Aorta (tissue), 5 donors: Measurements from ENCODE around the gene SLC39A11. TPM values are rescaled to one million over a fixed set of nuclear protein-coding genes. Genes with fewer than 3 reads are reported as not detected.

Source experiments
- ATAC-seq: fragments of 200-7000 bp; cut with Tn5 transposase; one replicate; pipeline ENCODE4 v1.9.1; 2022; ENCODE audit warnings: moderate library complexity; ENCODE audit not compliant: low FRiP score
- DNase-seq, 2 donors: peaks; one replicate each; pipeline ENCODE4 v3.0.0-alpha.2; 2020
- H3K27ac ChIP-seq, 2 donors: one replicate each; pipeline ENCODE4 v1.5.1; 2013; ENCODE audit warnings: low read length in 2 of 2, mild to moderate bottlenecking in 2 of 2, moderate library complexity in 2 of 2, control low read depth in 1 of 2, inconsistent platforms in 1 of 2, low read depth in 1 of 2
- H3K27me3 ChIP-seq, 2 donors: one replicate each; pipeline ENCODE4 v1.6.1; 2013; ENCODE audit warnings: control low read depth in 1 of 2, low read length in 1 of 2, mild to moderate bottlenecking in 1 of 2, moderate library complexity in 1 of 2; ENCODE audit not compliant: insufficient read depth in 2 of 2, control insufficient read depth in 1 of 2
- H3K36me3 ChIP-seq, 2 donors: one replicate each; pipeline ENCODE4 v1.6.1; 2013; ENCODE audit warnings: control low read depth in 1 of 2, low read length in 1 of 2, mild to moderate bottlenecking in 1 of 2; ENCODE audit not compliant: insufficient read depth in 2 of 2, control insufficient read depth in 1 of 2
- H3K4me1 ChIP-seq, 2 donors: one replicate each; pipeline ENCODE4 v1.6.1; 2013; ENCODE audit warnings: low read length in 2 of 2, control low read depth in 1 of 2, mild to moderate bottlenecking in 1 of 2, moderate library complexity in 1 of 2; ENCODE audit not compliant: insufficient read depth in 2 of 2, control insufficient read depth in 1 of 2
- H3K4me3 ChIP-seq, 2 donors: one replicate each; pipeline ENCODE4 v1.5.1; 2013; ENCODE audit warnings: low read length in 2 of 2, control low read depth in 1 of 2, mild to moderate bottlenecking in 1 of 2
- H3K9me3 ChIP-seq: one replicate; pipeline ENCODE4 v1.6.1; 2013; ENCODE audit warnings: mild to moderate bottlenecking, low read length; ENCODE audit not compliant: control insufficient read depth
- WGBS, 2 donors: extraction: QIAGEN DNeasy Blood & Tissue Kit; methylation state at CpG; one replicate each; pipeline ENCODE4 v1.1.7; 2013; 5-methylcytosine and 5-hydroxymethylcytosine counted together
- intact Hi-C, 2 donors: fragments of 100-400 bp; cut with DNase I; formaldehyde crosslinking; loops; one replicate each; pipeline versions ENCODE4 v1.14.2 to v1.15.0; 2022
- polyA plus RNA-seq, 2 donors: library from polyadenylated mRNA; stranded (reverse); fragments of 200-250 nt; gene quantifications; one replicate each; pipeline ENCODE4 v1.2.3, GENCODE V29; 2013
- total RNA-seq, 2 donors: library from RNA; stranded (reverse); fragmentation: NEBNext Ultra II Directional; extraction: Animal tissue kit (Norgen Biotek cat#: 25700); gene quantifications; one replicate each; pipeline ENCODE4 v1.2.1, GENCODE V29; 2021
- donor health status: healthy with polysubstance abuse.
- donor health status: Bipolar disorder and iron deficiency.
- donor health status: DM: no; HTN: no; CAD: no.
- donor health status: DM: no; HTN: no; CAD: no.
- donor health status: DM: yes; HTN: yes; CAD: no.

Gene SLC39A11
- total and polyA plus RNA-seq, 4 donors: 9.3 to 31.8 (median 17.5) TPM

DNA sequence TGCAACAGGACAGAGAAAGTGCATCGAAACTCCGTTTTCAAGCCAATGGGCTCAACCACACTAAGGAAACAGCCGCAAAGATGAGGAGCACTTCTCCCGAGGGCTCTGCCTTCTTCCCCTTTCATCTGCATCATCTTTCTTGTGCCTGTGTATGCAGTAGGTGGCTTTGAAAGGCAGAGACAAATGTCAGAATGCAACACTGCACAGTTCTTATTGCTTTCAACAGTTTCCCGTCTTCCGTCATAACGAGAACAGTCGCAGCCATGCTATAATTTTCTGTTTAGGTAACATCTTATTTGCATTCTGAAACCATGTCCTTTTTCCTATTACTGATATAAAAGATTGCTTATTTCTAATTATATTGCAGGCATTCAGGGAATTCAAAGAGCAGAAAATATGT is 205.2 kb downstream of the SLC39A11 start:
- no peak for ATAC-seq

DNA sequence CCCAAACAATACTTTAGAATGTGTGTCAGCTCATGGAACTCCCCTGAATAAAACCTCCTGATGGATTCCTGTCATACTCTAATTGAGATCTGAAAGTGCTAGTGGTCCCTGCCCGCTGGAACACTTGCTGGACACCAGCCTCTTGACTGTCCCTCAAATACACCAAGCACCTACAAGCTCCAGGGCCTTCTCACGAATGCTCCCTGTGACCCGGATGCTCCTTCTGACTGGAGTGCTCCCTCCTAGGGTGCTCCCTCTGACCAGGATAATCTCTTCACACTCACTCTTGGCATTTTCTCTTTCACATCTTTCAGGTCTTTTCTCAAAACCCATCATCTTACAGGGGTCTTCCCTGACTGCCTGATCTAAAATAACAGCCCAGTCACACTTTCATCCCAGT is 205.9 kb downstream of the SLC39A11 start:
- H3K36me3 ChIP-seq: peaks cover 0 to 4% of the 10 kb centered on the region in 2 donors
- H3K4me1 ChIP-seq: no peaks in the 10 kb centered on the region
- DNase-seq (no peak), ATAC-seq (no peak)
- H3K4me3 ChIP-seq: no peak overlapping the region
- H3K9me3 ChIP-seq: no peaks in the 10 kb centered on the region
- no peaks in the 10 kb centered on the region for H3K27me3 ChIP-seq
- intact Hi-C loops: no loop called here
- WGBS, 2 donors: 95 to 97% methylated on average over 3 of the region's 3 CpGs
- no peak overlapping the region for H3K27ac ChIP-seq

More for the DNA sequence above, 205.2 kb downstream of the SLC39A11 start:
- Histone ChIP-seq H3K27ac (no peak overlapping the region), H3K4me1 (no peaks in the 10 kb centered on the region), H3K36me3 (peaks cover 0 to 4% of the 10 kb centered on the region in 2 donors), H3K9me3 (no peaks in the 10 kb centered on the region), H3K27me3 (no peaks in the 10 kb centered on the region), H3K4me3 (no peak overlapping the region)
- intact Hi-C loops: no loop called here
- WGBS, 2 donors: 73 to 87% methylated on average over 8 of the region's 8 CpGs
- no peak for DNase-seq

DNA sequence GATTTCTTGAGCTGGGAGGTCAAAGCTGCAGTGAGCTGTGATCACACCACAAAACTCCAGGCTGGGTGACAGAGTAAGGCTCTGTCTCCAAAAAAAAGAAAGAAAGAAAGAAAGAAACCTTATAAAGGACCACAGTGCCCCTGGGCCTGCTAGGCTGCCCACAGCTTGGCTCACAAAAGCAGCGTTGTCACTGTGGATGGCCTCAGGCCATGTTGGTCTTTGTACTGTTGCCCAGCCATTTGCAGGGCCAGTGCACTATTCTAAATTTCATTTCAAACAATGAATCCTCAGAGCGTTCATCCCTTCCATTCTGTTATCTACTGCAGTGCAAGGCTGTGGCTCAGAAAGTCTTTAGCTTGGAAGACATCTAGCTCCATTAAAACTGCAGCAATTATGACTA is 208.4 kb downstream of the SLC39A11 start:
- Histone ChIP-seq H3K27ac (no peak overlapping the region), H3K9me3 (peaks cover 5% of the 10 kb centered on the region), H3K36me3 (no peaks in the 10 kb centered on the region), H3K4me1 (no peaks in the 10 kb centered on the region), H3K4me3 (no peak overlapping the region), H3K27me3 (no peaks in the 10 kb centered on the region)
- no peak for DNase-seq
- WGBS, 2 donors: 66 to 88% methylated on average over 2 of the region's 2 CpGs
- intact Hi-C loops: no loop called here
- no peak for ATAC-seq

DNA sequence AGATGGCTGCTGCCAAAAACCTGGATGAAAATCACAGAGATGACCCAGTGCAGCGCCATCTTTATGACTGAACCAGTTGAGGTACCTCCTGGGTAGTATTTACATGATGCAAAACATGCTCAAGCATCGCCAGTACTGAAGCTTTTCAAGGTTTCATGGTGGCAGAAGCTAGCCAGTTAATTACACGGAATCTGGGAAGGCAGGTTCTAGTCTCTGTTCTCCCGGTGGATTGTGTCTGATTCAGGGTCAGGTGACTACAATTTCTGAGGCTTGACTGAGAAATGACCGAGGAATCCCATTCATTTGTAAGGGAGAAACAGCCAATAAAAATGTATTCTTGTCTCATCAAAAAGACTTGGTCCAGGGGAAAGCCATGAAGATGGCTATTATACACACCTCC is 209.1 kb downstream of the SLC39A11 start:
- ATAC-seq: no peak

DNA sequence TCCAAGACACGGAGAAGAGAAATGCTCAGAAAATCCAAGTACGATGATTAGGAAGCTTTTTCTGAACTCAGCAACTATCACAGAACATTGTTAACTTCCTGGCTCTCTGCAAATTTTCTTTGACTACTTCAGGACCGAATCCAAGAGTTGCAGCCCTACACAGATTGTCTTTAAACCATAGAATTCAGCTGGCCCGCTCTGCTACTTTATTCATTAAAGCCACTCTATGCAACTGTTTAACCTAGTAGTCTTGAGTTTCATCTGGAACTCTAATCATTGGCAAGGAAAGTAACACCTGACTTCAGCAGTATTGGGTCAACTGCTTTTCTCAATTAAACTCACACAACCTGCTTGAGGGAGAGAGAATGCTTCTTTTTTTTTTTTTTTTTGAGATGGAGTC is 210.1 kb downstream of the SLC39A11 start:
- DNase-seq: no peak
- no peak overlapping the region for H3K4me3 ChIP-seq
- 95 to 97% methylated on average over 4 of the region's 4 CpGs for WGBS, 2 donors

More for the DNA sequence above, 209.1 kb downstream of the SLC39A11 start:
- Histone ChIP-seq H3K4me1 (no peaks in the 10 kb centered on the region), H3K4me3 (no peak overlapping the region), H3K9me3 (peaks cover 5% of the 10 kb centered on the region), H3K27ac (no peak overlapping the region), H3K27me3 (no peaks in the 10 kb centered on the region), H3K36me3 (no peaks in the 10 kb centered on the region)
- WGBS, 2 donors: 95 to 97% methylated on average over 5 of the region's 5 CpGs
- DNase-seq: no peak
- intact Hi-C loops: no loop called here

DNA sequence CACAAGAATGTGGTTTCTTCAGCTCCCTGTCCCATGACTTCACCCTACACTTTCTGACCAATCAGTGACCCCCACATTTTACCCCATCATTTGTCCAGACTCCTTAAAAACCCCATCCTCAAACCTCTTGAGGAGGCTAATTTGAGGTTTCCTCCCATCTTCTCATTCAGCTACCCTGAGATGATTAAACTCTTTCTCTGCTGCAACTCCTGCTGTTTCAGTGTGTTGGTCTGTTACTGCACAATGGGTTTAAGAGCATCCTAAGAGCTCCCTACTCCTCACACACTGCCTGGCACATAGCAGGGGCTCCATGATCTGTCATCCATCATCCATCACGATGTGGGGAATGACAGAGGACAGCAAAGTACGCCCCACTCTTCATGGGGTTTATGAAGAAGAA is 212.6 kb downstream of the SLC39A11 start:
- intact Hi-C loops: no loop called here
- DNase-seq (no peak), ATAC-seq (no peak)
- no peaks in the 10 kb centered on the region for H3K4me1 ChIP-seq
- no peaks in the 10 kb centered on the region for H3K36me3 ChIP-seq
- peaks cover 5% of the 10 kb centered on the region for H3K9me3 ChIP-seq
- no peak overlapping the region for H3K27ac ChIP-seq
- WGBS, 2 donors: 95 to 98% methylated on average over 2 of the region's 2 CpGs
- H3K27me3 ChIP-seq: no peaks in the 10 kb centered on the region
- no peak overlapping the region for H3K4me3 ChIP-seq

More for the DNA sequence above, 210.1 kb downstream of the SLC39A11 start:
- Histone ChIP-seq H3K4me1 (no peaks in the 10 kb centered on the region), H3K27ac (no peak overlapping the region), H3K27me3 (no peaks in the 10 kb centered on the region), H3K9me3 (peaks cover 5% of the 10 kb centered on the region), H3K36me3 (no peaks in the 10 kb centered on the region)
- no peak for ATAC-seq
- intact Hi-C loops: no loop called here

DNA sequence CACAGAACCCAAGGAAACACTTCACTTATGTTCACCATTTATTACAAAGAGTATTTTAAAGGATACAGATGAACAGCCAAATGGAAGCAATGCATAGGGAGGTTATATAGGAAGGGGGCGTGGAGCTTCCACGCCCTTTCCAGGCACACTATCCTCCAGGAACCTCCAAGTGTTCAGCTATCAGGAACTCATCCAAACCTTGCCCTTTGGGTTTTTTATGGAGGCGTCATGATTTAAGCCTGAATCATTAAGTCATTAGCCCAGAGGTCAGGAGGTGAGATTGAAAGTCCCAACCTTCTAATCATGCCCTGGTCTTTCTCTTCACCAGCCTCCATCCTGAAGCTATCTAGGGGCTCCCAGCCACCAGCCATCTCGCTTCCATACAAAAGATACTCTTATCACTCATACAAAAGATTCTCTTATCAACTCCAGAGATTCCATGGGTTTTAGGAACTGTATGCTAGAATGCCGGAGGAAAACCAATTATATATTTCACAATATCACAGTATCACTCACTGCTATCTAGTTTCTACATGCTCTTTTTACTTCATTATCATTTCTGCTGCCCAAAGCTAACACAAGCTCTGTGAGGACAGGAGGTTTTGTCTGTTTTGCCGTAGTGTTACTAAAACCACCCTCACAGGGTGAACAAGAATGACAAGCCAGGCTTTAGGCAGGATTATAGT is 213.4 kb downstream of the SLC39A11 start:
- H3K27ac ChIP-seq: no peak overlapping the region
- 95 to 98% methylated on average over 6 of the region's 6 CpGs for whole genome bisulfite sequencing, 2 donors
- DNase-seq (no peak), ATAC-seq (no peak)
- H3K4me3 ChIP-seq: no peak overlapping the region
- no peaks in the 10 kb centered on the region for H3K27me3 ChIP-seq
- no peaks in the 10 kb centered on the region for H3K4me1 ChIP-seq
- peaks cover 0 to 1% of the 10 kb centered on the region in 2 donors for H3K36me3 ChIP-seq
- intact Hi-C loops: no loop called here
- H3K9me3 ChIP-seq: peaks cover 5% of the 10 kb centered on the region

DNA sequence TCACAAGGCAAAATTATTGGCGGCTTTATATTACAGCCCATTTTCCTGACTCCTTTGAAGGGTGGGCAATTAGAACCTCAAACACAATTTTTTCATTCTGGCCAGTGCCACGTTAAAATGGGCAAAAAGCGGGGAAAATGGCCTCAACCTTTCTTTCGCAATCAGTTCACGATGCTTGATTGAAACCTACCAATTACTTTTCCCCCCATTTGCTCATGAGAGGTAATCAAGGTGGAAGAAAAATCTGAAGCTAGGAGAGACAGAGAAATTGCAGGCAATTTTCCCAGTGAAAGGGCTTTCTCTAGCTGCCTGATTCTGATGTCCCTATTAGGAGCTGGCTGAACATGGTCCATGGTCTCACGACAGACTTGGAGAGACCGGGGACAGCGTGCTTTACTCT is 215.1 kb downstream of the SLC39A11 start:
- 96 to 98% methylated on average over 8 of the region's 8 CpGs for WGBS, 2 donors
- ATAC-seq: no peak

DNA sequence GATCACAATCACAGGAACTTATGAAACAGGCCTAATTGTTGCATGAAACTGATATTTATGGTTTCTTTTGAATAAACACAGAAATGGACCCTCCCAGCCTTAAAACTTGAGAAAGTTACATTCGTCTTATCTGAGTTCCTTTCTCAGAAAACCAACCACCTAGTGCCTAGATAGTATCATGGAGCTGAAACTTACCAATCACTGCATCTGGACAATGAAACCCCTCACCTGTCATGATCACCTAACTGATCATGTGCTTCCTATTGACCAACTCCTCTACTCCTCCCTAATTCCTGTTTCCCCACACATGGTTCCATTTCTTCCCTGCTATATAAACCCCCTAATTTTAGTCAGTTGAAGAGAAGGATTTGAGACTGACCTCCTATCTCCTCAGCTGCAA is 216.1 kb downstream of the SLC39A11 start:
- H3K27me3 ChIP-seq: no peaks in the 10 kb centered on the region
- WGBS, 2 donors: 95 to 100% methylated on average over 1 of the region's 1 CpG
- H3K4me1 ChIP-seq: no peaks in the 10 kb centered on the region
- H3K36me3 ChIP-seq: peaks cover 0 to 1% of the 10 kb centered on the region in 2 donors
- no peak overlapping the region for H3K27ac ChIP-seq
- DNase-seq: no peak
- intact Hi-C loops: no loop called here
- no peak for ATAC-seq
- H3K9me3 ChIP-seq: peaks cover 5% of the 10 kb centered on the region
- no peak overlapping the region for H3K4me3 ChIP-seq

More for the DNA sequence above, 215.1 kb downstream of the SLC39A11 start:
- intact Hi-C loops: no loop called here
- Histone ChIP-seq H3K9me3 (peaks cover 5% of the 10 kb centered on the region), H3K4me3 (no peak overlapping the region), H3K4me1 (no peaks in the 10 kb centered on the region), H3K27ac (no peak overlapping the region), H3K27me3 (no peaks in the 10 kb centered on the region), H3K36me3 (peaks cover 0 to 1% of the 10 kb centered on the region in 2 donors)
- DNase-seq: no peak
